ENCODE results near the gene NBAS. TPM values are rescaled to one million over a fixed set of nuclear protein-coding genes. Genes with fewer than 3 reads are reported as not detected.

NBAS gene
- total and polyA plus RNA-seq, 9 of the 15 experiments (the other 6 are each of a cell fraction or from before 2014, with no cell fraction given) = 15.3 to 94.4 (median 69.9) TPM

- TF ChIP-seq ZBTB11 (CRISPR knock-in tag; IDR thresholded peaks at IDR 0.05) (no peak), ZNF212 (CRISPR knock-in tag; IDR thresholded peaks at IDR 0.05) (no peak), E2F4 (CRISPR knock-in tag; IDR thresholded peaks at IDR 0.05; ENCODE audit: low read depth) (no peak), CEBPB (tag; IDR thresholded peaks at IDR 0.05) (no peak), NUFIP1 (IDR thresholded peaks at IDR 0.05; ENCODE audit: partially characterized antibody) (no peak), E2F1 (CRISPR knock-in tag; IDR thresholded peaks at IDR 0.05) (no peak), MTA3 (IDR thresholded peaks at IDR 0.05; ENCODE audit: borderline replicate concordance) (no peak)
These were observed 34.3 kb upstream of the NBAS start (continued) for GRCh38 chr2:15595342-15595905.

Measured in K562 (cell line).